Fibroblast of pulmonary artery (primary cell): Measurements from ENCODE around the gene HEATR9.

Experiments used
- DNase-seq: peaks from one replicate; pipeline ENCODE4 v3.0.0-alpha.2; 2010; ENCODE audit warnings: low read depth
- H3K4me3 ChIP-seq: replicated peaks from 2 replicates; pipeline ENCODE4 v1.5.1; 2011; ENCODE audit warnings: low read depth, mild to moderate bottlenecking, control low read depth, low read length, moderate library complexity
- TF ChIP-seq, protein P1 (sequence below): IDR thresholded peaks from 2 replicates; pipeline ENCODE4 v1.5.1; 2011; ENCODE audit warnings: mild to moderate bottlenecking, control low read depth, low read length, inconsistent platforms; ENCODE audit errors: missing control alignments

The HEATR9 gene

GRCh38 chr17:35809855-35810461 is 58.7 kb downstream of the HEATR9 start:
- no peak for DNase-seq
- peak overlapping the region; percentile 94 for H3K4me3 ChIP-seq
- TF ChIP-seq, protein P1, sequence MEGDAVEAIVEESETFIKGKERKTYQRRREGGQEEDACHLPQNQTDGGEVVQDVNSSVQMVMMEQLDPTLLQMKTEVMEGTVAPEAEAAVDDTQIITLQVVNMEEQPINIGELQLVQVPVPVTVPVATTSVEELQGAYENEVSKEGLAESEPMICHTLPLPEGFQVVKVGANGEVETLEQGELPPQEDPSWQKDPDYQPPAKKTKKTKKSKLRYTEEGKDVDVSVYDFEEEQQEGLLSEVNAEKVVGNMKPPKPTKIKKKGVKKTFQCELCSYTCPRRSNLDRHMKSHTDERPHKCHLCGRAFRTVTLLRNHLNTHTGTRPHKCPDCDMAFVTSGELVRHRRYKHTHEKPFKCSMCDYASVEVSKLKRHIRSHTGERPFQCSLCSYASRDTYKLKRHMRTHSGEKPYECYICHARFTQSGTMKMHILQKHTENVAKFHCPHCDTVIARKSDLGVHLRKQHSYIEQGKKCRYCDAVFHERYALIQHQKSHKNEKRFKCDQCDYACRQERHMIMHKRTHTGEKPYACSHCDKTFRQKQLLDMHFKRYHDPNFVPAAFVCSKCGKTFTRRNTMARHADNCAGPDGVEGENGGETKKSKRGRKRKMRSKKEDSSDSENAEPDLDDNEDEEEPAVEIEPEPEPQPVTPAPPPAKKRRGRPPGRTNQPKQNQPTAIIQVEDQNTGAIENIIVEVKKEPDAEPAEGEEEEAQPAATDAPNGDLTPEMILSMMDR: no peak

GRCh38 chr17:35808962-35809854 is 59.5 kb downstream of the HEATR9 start, which contains the start of gene TAF15:
TSS of gene TAF15 (plus strand) at chr17:35809484. CDS start at chr17:35809570, 86 bp downstream.
- peak; percentile 99 for DNase-seq
- TF ChIP-seq, protein P1: peak; percentile 82
- H3K4me3 ChIP-seq: peak within 1 kb of the TSS; percentile 94

DNA sequence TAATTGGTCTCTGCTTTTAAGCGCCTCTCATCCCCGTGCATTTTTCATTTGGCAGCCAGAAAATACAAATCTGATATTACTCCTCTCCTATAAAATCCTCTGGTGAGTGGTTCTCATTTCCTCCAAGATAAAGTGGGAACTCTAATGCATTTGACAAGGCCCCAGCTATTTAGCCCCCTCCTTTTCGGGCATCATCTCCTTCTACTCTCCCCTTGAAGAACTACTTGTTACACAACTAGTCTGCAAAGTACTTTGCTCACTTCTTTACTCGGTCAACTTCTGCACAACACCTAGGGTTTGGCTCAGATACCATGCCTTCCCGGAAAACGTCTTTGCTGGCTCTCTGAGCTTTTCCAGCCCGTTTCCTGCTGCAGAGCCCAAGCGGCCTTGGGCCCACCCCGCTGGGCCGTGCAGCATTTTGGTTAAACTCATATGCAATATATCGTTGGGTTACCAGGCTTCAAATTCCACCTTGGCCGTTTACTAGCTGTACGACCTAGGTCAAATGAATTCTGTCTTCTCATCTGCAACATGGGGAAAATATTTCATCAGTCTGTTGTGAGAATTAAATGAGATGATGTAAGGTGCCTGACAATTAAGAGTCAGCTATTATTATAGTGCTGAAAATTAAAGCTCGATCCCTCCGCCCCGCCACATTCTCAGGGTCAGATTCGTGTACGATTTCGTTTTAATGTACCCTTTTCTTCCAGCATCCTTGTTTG is 60.3 kb downstream of the HEATR9 start:
- H3K4me3 ChIP-seq: peak overlapping the region; percentile 94
- DNase-seq: no peak
- TF ChIP-seq, protein P1: no peak

DNA sequence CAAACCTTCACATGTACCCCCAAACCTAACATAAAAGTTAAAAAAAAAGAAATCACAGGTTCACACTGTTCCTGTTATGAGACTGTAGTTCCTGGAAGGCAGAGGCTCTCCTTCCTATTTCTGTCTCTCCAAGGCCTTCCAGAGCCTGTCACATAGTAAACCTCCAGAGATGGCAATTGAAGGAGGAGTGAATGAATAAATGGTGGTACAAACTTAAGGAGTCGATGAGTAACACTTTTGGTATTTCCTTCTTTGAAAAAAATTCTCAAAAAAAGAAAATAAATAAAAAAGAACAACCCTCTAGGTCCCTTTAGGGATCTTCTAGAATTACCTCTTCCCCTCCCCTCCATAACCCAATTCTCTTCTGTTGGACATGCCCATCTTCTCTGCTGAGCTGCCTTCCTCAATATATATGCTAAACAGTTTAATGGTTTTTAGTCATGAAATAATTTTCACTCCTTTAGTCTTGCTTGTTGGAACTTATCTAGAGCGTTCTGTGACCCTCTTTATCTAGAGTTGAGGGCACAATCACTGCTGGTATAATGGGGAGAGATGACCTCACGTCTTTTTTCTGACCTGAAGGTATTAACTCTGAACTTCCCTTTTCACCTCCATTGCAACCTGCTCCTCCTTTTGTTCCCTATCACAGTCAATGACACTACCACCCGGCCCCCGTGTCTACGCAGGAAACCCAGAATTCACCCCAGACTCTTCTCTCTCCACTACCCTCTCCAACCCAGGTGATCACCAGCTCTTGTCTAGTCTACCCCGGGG is 61.1 kb downstream of the HEATR9 start:
- no peak overlapping the region for H3K4me3 ChIP-seq
- peak; percentile 61 for DNase-seq
- TF ChIP-seq, protein P1: no peak
